HEK293 (cell line): Measurements from ENCODE around the gene SMAD2.

Experiments used
- BCL11A ChIP-seq: fragments of 450-650 bp; formaldehyde crosslinking; IDR thresholded peaks from 2 replicates; pipeline ENCODE4 v1.5.1; 2016; ENCODE audit warnings: low read depth, missing biosample characterization, missing genetic modification characterization
- BCL11B ChIP-seq: fragments of 450-650 bp; formaldehyde crosslinking; IDR thresholded peaks from 2 replicates; pipeline ENCODE4 v1.5.1; 2016; ENCODE audit warnings: low read depth, missing biosample characterization, missing genetic modification characterization
- CTCF ChIP-seq: fragments of 450-650 bp; formaldehyde crosslinking; IDR thresholded peaks from 2 replicates; pipeline ENCODE4 v1.5.1; 2016; ENCODE audit warnings: missing biosample characterization, missing genetic modification characterization
- KLF1 ChIP-seq: fragments of 450-650 bp; formaldehyde crosslinking; IDR thresholded peaks from 2 replicates; pipeline ENCODE4 v1.5.1; 2016; ENCODE audit warnings: missing biosample characterization, missing genetic modification characterization
- KLF9 ChIP-seq: fragments of 450-650 bp; formaldehyde crosslinking; IDR thresholded peaks from 2 replicates; pipeline ENCODE4 v1.5.1; 2016; ENCODE audit warnings: missing biosample characterization, missing genetic modification characterization, low read depth
- MYNN ChIP-seq: fragments of 450-650 bp; formaldehyde crosslinking; IDR thresholded peaks from 2 replicates; pipeline ENCODE4 v1.5.1; 2016; ENCODE audit warnings: missing biosample characterization, missing genetic modification characterization, borderline replicate concordance
- PRDM4 ChIP-seq: fragments of 450-650 bp; formaldehyde crosslinking; IDR thresholded peaks from 2 replicates; pipeline ENCODE4 v1.5.1; 2017; ENCODE audit warnings: missing biosample characterization, missing genetic modification characterization
- REPIN1 ChIP-seq: fragments of 450-650 bp; formaldehyde crosslinking; IDR thresholded peaks from 2 replicates; pipeline ENCODE4 v1.5.1; 2017; ENCODE audit warnings: missing biosample characterization, missing genetic modification characterization, low read depth
- SETDB1 ChIP-seq: IDR thresholded peaks from one replicate; pipeline ENCODE4 v1.6.1; 2017; ENCODE audit warnings: mild to moderate bottlenecking, low read length, moderate library complexity, mixed read lengths; ENCODE audit not compliant: insufficient read length
- ZFP37 ChIP-seq: fragments of 450-650 bp; formaldehyde crosslinking; IDR thresholded peaks from 2 replicates; pipeline ENCODE4 v1.5.1; 2016; ENCODE audit warnings: missing biosample characterization, missing genetic modification characterization
- ZFP41 ChIP-seq: fragments of 450-650 bp; formaldehyde crosslinking; IDR thresholded peaks from 2 replicates; pipeline ENCODE4 v1.5.1; 2016; ENCODE audit warnings: missing biosample characterization, missing genetic modification characterization, borderline replicate concordance
- ZNF112 ChIP-seq: fragments of 450-650 bp; formaldehyde crosslinking; IDR thresholded peaks from 2 replicates; pipeline ENCODE4 v1.5.0; 2017; ENCODE audit warnings: missing biosample characterization, missing genetic modification characterization
- ZNF114 ChIP-seq: fragments of 450-650 bp; formaldehyde crosslinking; IDR thresholded peaks from 2 replicates; pipeline ENCODE4 v1.5.0; 2017; ENCODE audit warnings: missing biosample characterization, missing genetic modification characterization
- ZNF211 ChIP-seq: fragments of 450-650 bp; formaldehyde crosslinking; IDR thresholded peaks from 2 replicates; pipeline ENCODE4 v1.5.1; 2016; ENCODE audit warnings: low read depth, missing biosample characterization, missing genetic modification characterization
- ZNF324 ChIP-seq: fragments of 450-650 bp; formaldehyde crosslinking; IDR thresholded peaks from 2 replicates; pipeline ENCODE4 v1.5.1; 2016; ENCODE audit warnings: missing biosample characterization, missing genetic modification characterization
- ZNF335 ChIP-seq: fragments of 450-650 bp; formaldehyde crosslinking; conservative IDR thresholded peaks from 2 replicates; pipeline ENCODE4 v1.5.1; 2016; ENCODE audit warnings: missing biosample characterization, missing genetic modification characterization
- ZNF391 ChIP-seq: fragments of 450-650 bp; formaldehyde crosslinking; IDR thresholded peaks from 2 replicates; pipeline ENCODE4 v1.5.1; 2016; ENCODE audit warnings: low read depth, missing biosample characterization, missing genetic modification characterization, borderline replicate concordance
- ZNF530 ChIP-seq: fragments of 450-650 bp; formaldehyde crosslinking; IDR thresholded peaks from 2 replicates; pipeline ENCODE4 v1.5.1; 2016; ENCODE audit warnings: low read depth, missing biosample characterization, missing genetic modification characterization
- ZNF585B ChIP-seq: fragments of 450-650 bp; formaldehyde crosslinking; IDR thresholded peaks from 2 replicates; pipeline ENCODE4 v1.5.1; 2016; ENCODE audit warnings: missing biosample characterization, missing genetic modification characterization
- ZNF624 ChIP-seq: fragments of 450-650 bp; formaldehyde crosslinking; IDR thresholded peaks from 2 replicates; pipeline ENCODE4 v1.5.1; 2017; ENCODE audit warnings: missing biosample characterization, missing genetic modification characterization
- ZNF660 ChIP-seq: fragments of 450-650 bp; IDR thresholded peaks from 2 replicates; pipeline ENCODE4 v1.5.1; 2018; ENCODE audit warnings: missing biosample characterization, mild to moderate bottlenecking, missing genetic modification characterization
- ZNF670 ChIP-seq: fragments of 450-650 bp; formaldehyde crosslinking; IDR thresholded peaks from 2 replicates; pipeline ENCODE4 v1.5.1; 2016; ENCODE audit warnings: missing biosample characterization, missing genetic modification characterization, low read depth
- ZNF747 ChIP-seq: fragments of 450-650 bp; formaldehyde crosslinking; IDR thresholded peaks from 2 replicates; pipeline ENCODE4 v1.5.1; 2016; ENCODE audit warnings: missing biosample characterization, missing genetic modification characterization
- ZNF843 ChIP-seq: fragments of 450-650 bp; formaldehyde crosslinking; IDR thresholded peaks from 2 replicates; pipeline ENCODE4 v1.5.1; 2016; ENCODE audit warnings: missing biosample characterization, missing genetic modification characterization
- ZXDB ChIP-seq: fragments of 450-650 bp; formaldehyde crosslinking; IDR thresholded peaks from 2 replicates; pipeline ENCODE4 v1.5.1; 2016; ENCODE audit warnings: missing biosample characterization, missing genetic modification characterization
- TF ChIP-seq, protein P1 (sequence below): fragments of 450-650 bp; formaldehyde crosslinking; IDR thresholded peaks from 2 replicates; pipeline ENCODE4 v1.5.1; 2016; ENCODE audit warnings: missing biosample characterization, missing genetic modification characterization, borderline replicate concordance
- TF ChIP-seq, protein P2 (sequence below): fragments of 450-650 bp; formaldehyde crosslinking; IDR thresholded peaks from 2 replicates; pipeline ENCODE4 v1.5.1; 2017; ENCODE audit warnings: missing biosample characterization, missing genetic modification characterization
- TF ChIP-seq, protein P3 (sequence below): fragments of 450-650 bp; formaldehyde crosslinking; IDR thresholded peaks from 2 replicates; pipeline ENCODE4 v1.5.1; 2016; ENCODE audit warnings: missing biosample characterization, missing genetic modification characterization

Gene SMAD2

GRCh38 chr18:47929681-47930198 lies 719 bp downstream of the SMAD2 start (continued):
- TF ChIP-seq ZNF530 (tag by site-specific recombination) (no peak), ZNF670 (tag by site-specific recombination) (no peak), ZNF211 (no peak), ZNF391 (no peak), ZNF747 (tag by site-specific recombination) (no peak), PRDM4 (tag by site-specific recombination) (no peak), ZNF660 (tag by site-specific recombination) (0 out of 2 replicates have a peak, but pooled peaks have one; percentile 41), KLF1 (no peak), ZFP41 (tag by site-specific recombination) (no peak), ZXDB (tag by site-specific recombination) (peak; percentile 56; the same call in 1 of the 2 replicates), REPIN1 (tag by site-specific recombination) (no peak), BCL11A (tag by site-specific recombination) (no peak), ZFP37 (tag by site-specific recombination) (peak; percentile 78; the same call in 1 of the 2 replicates), ZNF843 (tag by site-specific recombination) (no peak), MYNN (tag by site-specific recombination) (no peak), CTCF (tag by site-specific recombination) (no peak), ZNF112 (tag by site-specific recombination) (no peak), SETDB1 (no peak), BCL11B (tag by site-specific recombination) (no peak), ZNF624 (tag by site-specific recombination) (no peak), KLF9 (no peak), ZNF114 (tag by site-specific recombination) (no peak), ZNF324 (tag by site-specific recombination) (no peak), ZNF585B (no peak), ZNF335 (peak; percentile 76)
- TF ChIP-seq, protein P1, sequence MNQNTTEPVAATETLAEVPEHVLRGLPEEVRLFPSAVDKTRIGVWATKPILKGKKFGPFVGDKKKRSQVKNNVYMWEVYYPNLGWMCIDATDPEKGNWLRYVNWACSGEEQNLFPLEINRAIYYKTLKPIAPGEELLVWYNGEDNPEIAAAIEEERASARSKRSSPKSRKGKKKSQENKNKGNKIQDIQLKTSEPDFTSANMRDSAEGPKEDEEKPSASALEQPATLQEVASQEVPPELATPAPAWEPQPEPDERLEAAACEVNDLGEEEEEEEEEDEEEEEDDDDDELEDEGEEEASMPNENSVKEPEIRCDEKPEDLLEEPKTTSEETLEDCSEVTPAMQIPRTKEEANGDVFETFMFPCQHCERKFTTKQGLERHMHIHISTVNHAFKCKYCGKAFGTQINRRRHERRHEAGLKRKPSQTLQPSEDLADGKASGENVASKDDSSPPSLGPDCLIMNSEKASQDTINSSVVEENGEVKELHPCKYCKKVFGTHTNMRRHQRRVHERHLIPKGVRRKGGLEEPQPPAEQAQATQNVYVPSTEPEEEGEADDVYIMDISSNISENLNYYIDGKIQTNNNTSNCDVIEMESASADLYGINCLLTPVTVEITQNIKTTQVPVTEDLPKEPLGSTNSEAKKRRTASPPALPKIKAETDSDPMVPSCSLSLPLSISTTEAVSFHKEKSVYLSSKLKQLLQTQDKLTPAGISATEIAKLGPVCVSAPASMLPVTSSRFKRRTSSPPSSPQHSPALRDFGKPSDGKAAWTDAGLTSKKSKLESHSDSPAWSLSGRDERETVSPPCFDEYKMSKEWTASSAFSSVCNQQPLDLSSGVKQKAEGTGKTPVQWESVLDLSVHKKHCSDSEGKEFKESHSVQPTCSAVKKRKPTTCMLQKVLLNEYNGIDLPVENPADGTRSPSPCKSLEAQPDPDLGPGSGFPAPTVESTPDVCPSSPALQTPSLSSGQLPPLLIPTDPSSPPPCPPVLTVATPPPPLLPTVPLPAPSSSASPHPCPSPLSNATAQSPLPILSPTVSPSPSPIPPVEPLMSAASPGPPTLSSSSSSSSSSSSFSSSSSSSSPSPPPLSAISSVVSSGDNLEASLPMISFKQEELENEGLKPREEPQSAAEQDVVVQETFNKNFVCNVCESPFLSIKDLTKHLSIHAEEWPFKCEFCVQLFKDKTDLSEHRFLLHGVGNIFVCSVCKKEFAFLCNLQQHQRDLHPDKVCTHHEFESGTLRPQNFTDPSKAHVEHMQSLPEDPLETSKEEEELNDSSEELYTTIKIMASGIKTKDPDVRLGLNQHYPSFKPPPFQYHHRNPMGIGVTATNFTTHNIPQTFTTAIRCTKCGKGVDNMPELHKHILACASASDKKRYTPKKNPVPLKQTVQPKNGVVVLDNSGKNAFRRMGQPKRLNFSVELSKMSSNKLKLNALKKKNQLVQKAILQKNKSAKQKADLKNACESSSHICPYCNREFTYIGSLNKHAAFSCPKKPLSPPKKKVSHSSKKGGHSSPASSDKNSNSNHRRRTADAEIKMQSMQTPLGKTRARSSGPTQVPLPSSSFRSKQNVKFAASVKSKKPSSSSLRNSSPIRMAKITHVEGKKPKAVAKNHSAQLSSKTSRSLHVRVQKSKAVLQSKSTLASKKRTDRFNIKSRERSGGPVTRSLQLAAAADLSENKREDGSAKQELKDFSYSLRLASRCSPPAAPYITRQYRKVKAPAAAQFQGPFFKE: no peak
- TF ChIP-seq, protein P2, sequence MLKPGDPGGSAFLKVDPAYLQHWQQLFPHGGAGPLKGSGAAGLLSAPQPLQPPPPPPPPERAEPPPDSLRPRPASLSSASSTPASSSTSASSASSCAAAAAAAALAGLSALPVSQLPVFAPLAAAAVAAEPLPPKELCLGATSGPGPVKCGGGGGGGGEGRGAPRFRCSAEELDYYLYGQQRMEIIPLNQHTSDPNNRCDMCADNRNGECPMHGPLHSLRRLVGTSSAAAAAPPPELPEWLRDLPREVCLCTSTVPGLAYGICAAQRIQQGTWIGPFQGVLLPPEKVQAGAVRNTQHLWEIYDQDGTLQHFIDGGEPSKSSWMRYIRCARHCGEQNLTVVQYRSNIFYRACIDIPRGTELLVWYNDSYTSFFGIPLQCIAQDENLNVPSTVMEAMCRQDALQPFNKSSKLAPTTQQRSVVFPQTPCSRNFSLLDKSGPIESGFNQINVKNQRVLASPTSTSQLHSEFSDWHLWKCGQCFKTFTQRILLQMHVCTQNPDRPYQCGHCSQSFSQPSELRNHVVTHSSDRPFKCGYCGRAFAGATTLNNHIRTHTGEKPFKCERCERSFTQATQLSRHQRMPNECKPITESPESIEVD: no peak
- TF ChIP-seq, protein P3, sequence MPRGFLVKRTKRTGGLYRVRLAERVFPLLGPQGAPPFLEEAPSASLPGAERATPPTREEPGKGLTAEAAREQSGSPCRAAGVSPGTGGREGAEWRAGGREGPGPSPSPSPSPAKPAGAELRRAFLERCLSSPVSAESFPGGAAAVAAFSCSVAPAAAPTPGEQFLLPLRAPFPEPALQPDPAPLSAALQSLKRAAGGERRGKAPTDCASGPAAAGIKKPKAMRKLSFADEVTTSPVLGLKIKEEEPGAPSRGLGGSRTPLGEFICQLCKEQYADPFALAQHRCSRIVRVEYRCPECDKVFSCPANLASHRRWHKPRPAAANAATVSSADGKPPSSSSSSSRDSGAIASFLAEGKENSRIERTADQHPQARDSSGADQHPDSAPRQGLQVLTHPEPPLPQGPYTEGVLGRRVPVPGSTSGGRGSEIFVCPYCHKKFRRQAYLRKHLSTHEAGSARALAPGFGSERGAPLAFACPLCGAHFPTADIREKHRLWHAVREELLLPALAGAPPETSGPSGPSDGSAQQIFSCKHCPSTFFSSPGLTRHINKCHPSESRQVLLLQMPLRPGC (tag by site-specific recombination): no peak
